Right atrium auricular region (tissue), 2 donors: ENCODE measurements around the gene CARMIL1. TPM values are rescaled to one million over a fixed set of nuclear protein-coding genes. Genes with fewer than 3 reads are reported as not detected.

Experiments used
- DNase-seq: peaks from one replicate; pipeline ENCODE4 v3.0.0-alpha.2; 2019; ENCODE audit warnings: low spot score
- H3K27ac ChIP-seq, 2 donors: fragments of 200-600 bp; sonication (generic); 1 replicate in 1 of 2; 2 replicates in 1 of 2; pipeline ENCODE4 v1.5.1; 2016 to 2019
- H3K27me3 ChIP-seq, 2 donors: fragments of 200-600 bp; sonication (generic); one replicate each; pipeline versions ENCODE4 v1.5.1 to v1.6.0; 2017 to 2019
- H3K36me3 ChIP-seq: fragments of 200-600 bp; sonication (generic); one replicate; pipeline ENCODE4 v1.5.1; 2016
- H3K4me1 ChIP-seq, 2 donors: fragments of 200-600 bp; sonication (generic); one replicate each; pipeline versions ENCODE4 v1.5.1 to v1.6.0; 2017 to 2019
- H3K4me3 ChIP-seq, 2 donors: fragments of 200-600 bp; sonication (generic); 1 replicate in 1 of 2; 2 replicates in 1 of 2; pipeline ENCODE4 v1.5.1; 2017 to 2019; ENCODE audit warnings: mild to moderate bottlenecking in 1 of 2, moderate library complexity in 1 of 2
- H3K9me3 ChIP-seq, 2 donors: fragments of 200-600 bp; sonication (generic); one replicate each; pipeline ENCODE4 v1.5.1; 2019
- total RNA-seq, 2 donors: library from RNA; depleted of rRNA; stranded (reverse); fragments of >200 nt; gene quantifications; one replicate each; pipeline ENCODE4 v1.1.0, GENCODE V29; 2016
- TF ChIP-seq, protein P1 (sequence below), 2 donors: fragments of 200-600 bp; sonication (generic); IDR thresholded peaks; one replicate each; pipeline ENCODE4 v1.5.1; 2019; ENCODE audit warnings: antibody characterized with exemption in 2 of 2

Gene CARMIL1
- total RNA-seq, 2 donors from 2014 or later, result 7.9 to 29.4 TPM

DNA sequence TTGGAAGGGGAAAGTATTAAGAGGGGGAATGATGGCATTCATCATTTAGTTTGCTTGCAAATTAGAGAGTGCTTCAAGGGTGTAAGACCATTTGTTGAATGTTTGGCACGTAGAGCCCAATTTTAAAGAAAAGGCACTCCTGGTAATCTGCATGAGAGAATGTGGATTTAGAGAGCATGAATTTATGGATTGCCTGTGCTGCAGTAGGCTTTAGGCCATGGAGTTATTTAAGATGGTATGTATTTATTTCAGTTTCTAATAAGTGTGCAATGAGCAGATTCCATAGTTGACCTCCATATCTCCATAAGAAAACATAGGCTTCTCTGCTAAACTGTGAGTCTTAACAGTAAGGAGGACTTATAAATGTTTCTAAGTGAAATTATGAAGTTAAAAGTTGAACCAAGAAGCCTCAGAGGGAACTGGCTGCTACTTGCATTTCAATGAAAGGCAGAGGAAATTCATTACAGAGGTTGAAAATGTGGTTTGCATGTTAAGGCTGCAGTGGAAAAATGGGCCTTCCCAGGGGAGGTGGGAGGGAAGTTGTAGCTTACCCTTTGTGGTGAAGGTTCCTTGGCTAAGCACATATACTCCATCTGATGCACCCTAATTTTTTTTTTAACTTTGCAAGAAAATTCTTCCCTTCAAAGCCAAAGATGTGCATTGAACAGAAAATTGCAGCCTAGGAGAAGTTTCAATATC, 134.2 kb downstream of the CARMIL1 start:
- TF ChIP-seq, protein P1, sequence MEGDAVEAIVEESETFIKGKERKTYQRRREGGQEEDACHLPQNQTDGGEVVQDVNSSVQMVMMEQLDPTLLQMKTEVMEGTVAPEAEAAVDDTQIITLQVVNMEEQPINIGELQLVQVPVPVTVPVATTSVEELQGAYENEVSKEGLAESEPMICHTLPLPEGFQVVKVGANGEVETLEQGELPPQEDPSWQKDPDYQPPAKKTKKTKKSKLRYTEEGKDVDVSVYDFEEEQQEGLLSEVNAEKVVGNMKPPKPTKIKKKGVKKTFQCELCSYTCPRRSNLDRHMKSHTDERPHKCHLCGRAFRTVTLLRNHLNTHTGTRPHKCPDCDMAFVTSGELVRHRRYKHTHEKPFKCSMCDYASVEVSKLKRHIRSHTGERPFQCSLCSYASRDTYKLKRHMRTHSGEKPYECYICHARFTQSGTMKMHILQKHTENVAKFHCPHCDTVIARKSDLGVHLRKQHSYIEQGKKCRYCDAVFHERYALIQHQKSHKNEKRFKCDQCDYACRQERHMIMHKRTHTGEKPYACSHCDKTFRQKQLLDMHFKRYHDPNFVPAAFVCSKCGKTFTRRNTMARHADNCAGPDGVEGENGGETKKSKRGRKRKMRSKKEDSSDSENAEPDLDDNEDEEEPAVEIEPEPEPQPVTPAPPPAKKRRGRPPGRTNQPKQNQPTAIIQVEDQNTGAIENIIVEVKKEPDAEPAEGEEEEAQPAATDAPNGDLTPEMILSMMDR (IDR thresholded peaks at IDR 0.05), result no peak
- DNase-seq, result no peak
- Histone ChIP-seq H3K36me3 (no peaks in the 10 kb centered on the region), H3K27me3 (no peaks in the 10 kb centered on the region), H3K4me1 (peaks cover 0 to 46% of the 10 kb centered on the region in 2 donors), H3K4me3 (no peak overlapping the region), H3K9me3 (no peaks in the 10 kb centered on the region), H3K27ac (no peak overlapping the region)

DNA sequence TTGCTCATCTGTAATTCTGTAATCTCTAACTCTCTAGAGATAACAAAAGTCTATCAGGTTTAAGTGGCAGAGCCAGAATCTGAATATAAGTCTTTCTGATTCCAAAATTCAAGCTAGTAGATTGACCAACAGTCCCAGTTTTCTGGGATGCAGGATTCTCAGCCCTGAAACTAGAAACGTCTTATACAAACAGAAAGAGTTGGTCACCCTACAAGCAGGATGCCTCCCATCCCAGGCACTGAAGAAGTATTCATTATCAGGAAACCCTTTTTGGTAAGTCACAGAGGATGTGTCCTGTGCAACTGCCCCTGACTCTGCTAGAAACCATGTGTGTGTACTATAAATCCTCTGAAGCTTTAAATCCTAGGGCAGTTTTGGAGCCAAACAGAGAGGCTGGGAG, 135.0 kb downstream of the CARMIL1 start:
- H3K36me3 ChIP-seq, result no peaks in the 10 kb centered on the region
- no peak overlapping the region for H3K4me3 ChIP-seq
- no peak for DNase-seq
- no peaks in the 10 kb centered on the region for H3K27me3 ChIP-seq
- TF ChIP-seq, protein P1 (IDR thresholded peaks at IDR 0.05), result no peak
- peaks cover 0 to 54% of the 10 kb centered on the region in 2 donors for H3K4me1 ChIP-seq
- H3K27ac ChIP-seq, result no peak overlapping the region
- no peaks in the 10 kb centered on the region for H3K9me3 ChIP-seq

DNA sequence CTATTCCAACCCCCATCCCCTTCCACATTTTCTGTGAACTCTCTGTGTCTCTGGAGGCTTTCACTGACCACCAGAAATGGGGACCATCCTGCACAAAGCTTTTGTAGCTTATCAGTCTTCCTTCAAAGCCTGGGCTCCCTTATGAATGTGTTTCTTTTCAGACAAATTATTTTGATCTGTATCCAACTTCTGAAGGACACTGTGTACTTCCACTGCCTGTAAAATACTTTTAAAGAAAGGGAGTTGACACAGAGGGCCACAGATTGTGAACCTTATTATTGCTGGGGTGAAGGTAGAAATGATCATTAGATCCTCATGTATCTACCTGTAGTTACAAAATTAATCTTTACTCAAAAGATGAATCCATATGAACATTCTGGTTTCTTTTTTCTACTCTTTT, 135.6 kb downstream of the CARMIL1 start:
- no peak overlapping the region for H3K27ac ChIP-seq
- H3K27me3 ChIP-seq, result no peaks in the 10 kb centered on the region
- no peaks in the 10 kb centered on the region for H3K9me3 ChIP-seq
- H3K36me3 ChIP-seq, result no peaks in the 10 kb centered on the region
- H3K4me3 ChIP-seq, result no peak overlapping the region
- DNase-seq, result no peak
- peaks cover 0 to 55% of the 10 kb centered on the region in 2 donors for H3K4me1 ChIP-seq
- TF ChIP-seq, protein P1 (IDR thresholded peaks at IDR 0.05), result no peak

DNA sequence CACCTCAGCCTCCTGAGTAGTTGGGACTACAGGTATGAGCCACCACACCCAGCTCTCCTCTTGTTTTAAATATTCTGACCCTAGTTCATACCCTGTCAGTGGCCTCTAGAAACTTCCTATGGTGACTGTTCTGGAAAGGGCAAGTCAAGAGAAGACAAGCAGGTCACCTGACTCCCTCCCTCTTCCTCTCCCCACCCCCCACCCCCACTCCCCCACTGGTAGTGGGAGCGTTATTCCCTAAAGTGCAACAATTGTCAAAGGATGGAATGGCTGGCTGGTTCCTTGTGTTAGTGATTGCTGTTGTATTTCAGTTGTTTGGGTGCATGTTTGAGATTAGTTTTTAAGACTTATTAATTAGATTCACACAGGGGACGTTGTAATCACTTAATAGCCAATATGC, 136.1 kb downstream of the CARMIL1 start:
- peaks cover 0 to 55% of the 10 kb centered on the region in 2 donors for H3K4me1 ChIP-seq
- no peak overlapping the region for H3K27ac ChIP-seq
- H3K36me3 ChIP-seq, result no peaks in the 10 kb centered on the region
- TF ChIP-seq, protein P1 (IDR thresholded peaks at IDR 0.05), result no peak
- no peaks in the 10 kb centered on the region for H3K9me3 ChIP-seq
- H3K27me3 ChIP-seq, result no peaks in the 10 kb centered on the region
- no peak overlapping the region for H3K4me3 ChIP-seq
- DNase-seq, result no peak

DNA sequence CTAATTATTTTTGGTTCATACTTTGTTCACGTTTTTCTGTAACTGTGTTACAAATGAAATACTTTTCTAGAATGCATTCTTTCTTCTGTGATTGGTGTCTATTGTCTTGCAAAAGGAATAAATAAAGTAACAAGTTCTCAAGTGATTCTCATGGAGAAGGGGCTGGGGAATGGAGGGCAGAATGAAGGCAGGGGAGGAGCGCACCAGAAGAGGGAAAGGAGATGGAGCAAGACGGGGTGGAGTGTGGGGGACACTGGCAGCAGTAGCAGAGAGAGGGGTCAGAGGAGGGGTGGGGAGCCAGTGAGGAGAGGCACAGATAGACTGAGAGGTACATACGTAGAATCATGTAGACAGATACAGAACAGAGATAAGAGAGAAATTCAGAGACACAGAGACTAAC, 136.5 kb downstream of the CARMIL1 start:
- H3K27ac ChIP-seq, result no peak overlapping the region
- TF ChIP-seq, protein P1 (IDR thresholded peaks at IDR 0.05), result no peak
- H3K4me3 ChIP-seq, result no peak overlapping the region
- no peaks in the 10 kb centered on the region for H3K27me3 ChIP-seq
- H3K36me3 ChIP-seq, result no peaks in the 10 kb centered on the region
- peaks cover 0 to 55% of the 10 kb centered on the region in 2 donors for H3K4me1 ChIP-seq
- no peak for DNase-seq
- no peaks in the 10 kb centered on the region for H3K9me3 ChIP-seq
